Bone marrow (tissue), 2 donors: ENCODE results near the gene NR3C2.

ENCODE experiments used
- DNase-seq, 2 donors: peaks; one replicate each; lab custom pipeline; 2025; lab: John Stamatoyannopoulos, UW

Gene NR3C2

GRCh38 chr4:148441986-148442831, at the start of gene NR3C2:
TSS of gene NR3C2 (minus strand) at chr4:148442414.
- peak; percentile 57 to 73 for DNase-seq

GRCh38 chr4:148487181-148487580, 45.0 kb upstream of the NR3C2 start:
- no peak for DNase-seq

- DNase-seq, result no peak
Measured at GRCh38 chr4:148481636-148482035, 39.4 kb upstream of the NR3C2 start.

- no peak for DNase-seq
Measured at GRCh38 chr4:148477276-148477675, 35.1 kb upstream of the NR3C2 start.

- DNase-seq, result no peak
Measured at GRCh38 chr4:148469938-148470337, 27.7 kb upstream of the NR3C2 start.

GRCh38 chr4:148454835-148455234, 12.6 kb upstream of the NR3C2 start:
- DNase-seq, result no peak

GRCh38 chr4:148453833-148454232, 11.6 kb upstream of the NR3C2 start:
- no peak for DNase-seq

- DNase-seq, result no peak
Measured at GRCh38 chr4:148452970-148453369, 10.8 kb upstream of the NR3C2 start.

GRCh38 chr4:148449921-148450320, 7.7 kb upstream of the NR3C2 start:
- no peak for DNase-seq

GRCh38 chr4:148448141-148448540, 5.9 kb upstream of the NR3C2 start:
- no peak for DNase-seq

GRCh38 chr4:148447681-148448080, 5.5 kb upstream of the NR3C2 start:
- no peak for DNase-seq

- DNase-seq, result no peak
Measured at GRCh38 chr4:148445860-148446330, 3.7 kb upstream of the NR3C2 start.

GRCh38 chr4:148445071-148445859, 3.1 kb upstream of the NR3C2 start:
- DNase-seq, result no peak

- peak in 1 of 2 donors; percentile 30 for DNase-seq
Measured at GRCh38 chr4:148444296-148445070, 2.3 kb upstream of the NR3C2 start.

GRCh38 chr4:148443512-148444295, 1.5 kb upstream of the NR3C2 start:
- no peak for DNase-seq

- no peak for DNase-seq
Measured at GRCh38 chr4:148442832-148443511, 758 bp upstream of the NR3C2 start.

- DNase-seq, result no peak
Measured at GRCh38 chr4:148441624-148441985, 609 bp downstream of the NR3C2 start.

- no peak for DNase-seq
Measured at GRCh38 chr4:148438047-148438446, 4.2 kb downstream of the NR3C2 start.

- DNase-seq, result no peak
Measured at GRCh38 chr4:148437439-148437838, 4.8 kb downstream of the NR3C2 start.

GRCh38 chr4:148436512-148436911, 5.7 kb downstream of the NR3C2 start:
- DNase-seq, result no peak
